ENCODE data around the gene AATK. TPM values are rescaled to one million over a fixed set of nuclear protein-coding genes. Genes with fewer than 3 reads are reported as not detected.
"Not testable (repeated sequence)": the region's sequence is repeated elsewhere in the genome, so short reads cannot be mapped to it uniquely, and the experiment has no call there.

AATK gene
- total RNA-seq, 1 experiment from 2014 or later = not detected

GRCh38 chr17:81081222-81082176 lies 84.5 kb downstream of the AATK start:
- no peaks in the 10 kb centered on the region for H3K27me3 Mint-ChIP-seq (ENCODE audit: unreplicated experiment)
- no peaks in the 10 kb centered on the region for H3K4me1 Mint-ChIP-seq (ENCODE audit: low read depth, unreplicated experiment)
- intact Hi-C loops (cut with micrococcal nuclease; ENCODE audit: unreplicated experiment) = no loop called here
- peaks cover 18% of the 10 kb centered on the region for H3K36me3 Mint-ChIP-seq (ENCODE audit: insufficient read depth, unreplicated experiment)
- no peak for DNase-seq
- CTCF ChIA-PET = no interaction called here
- TF ChIP-seq CTCF (IDR thresholded peaks at IDR 0.05; ENCODE audit: unreplicated experiment) = no peak
- no peak overlapping the region for H3K27ac Mint-ChIP-seq (ENCODE audit: unreplicated experiment)
- H3K9me3 Mint-ChIP-seq (ENCODE audit: low read depth, unreplicated experiment) = no peaks in the 10 kb centered on the region
- no TSS peak for BruUV-seq (replicated peaks)
- no peak overlapping the region for H3K4me3 Mint-ChIP-seq (ENCODE audit: low read depth, unreplicated experiment)

- no peak for TF ChIP-seq CTCF (IDR thresholded peaks at IDR 0.05; ENCODE audit: unreplicated experiment)
- no peak for DNase-seq
- BruUV-seq (replicated peaks) = no TSS peak
- intact Hi-C loops (cut with micrococcal nuclease; ENCODE audit: unreplicated experiment) = no loop called here
- Mint-ChIP-seq H3K4me1 (ENCODE audit: low read depth, unreplicated experiment) (no peaks in the 10 kb centered on the region), H3K27ac (ENCODE audit: unreplicated experiment) (no peak overlapping the region), H3K9me3 (ENCODE audit: low read depth, unreplicated experiment) (no peaks in the 10 kb centered on the region), H3K4me3 (ENCODE audit: low read depth, unreplicated experiment) (no peak overlapping the region), H3K27me3 (ENCODE audit: unreplicated experiment) (no peaks in the 10 kb centered on the region), H3K36me3 (ENCODE audit: insufficient read depth, unreplicated experiment) (peaks cover 18% of the 10 kb centered on the region)
- CTCF ChIA-PET = no interaction called here
Measured at GRCh38 chr17:81080019-81080418, 86.0 kb downstream of the AATK start.

GRCh38 chr17:81078026-81078913 lies 87.8 kb downstream of the AATK start:
- intact Hi-C loops (cut with micrococcal nuclease; ENCODE audit: unreplicated experiment); H3K4me3 Mint-ChIP-seq (ENCODE audit: low read depth, unreplicated experiment); H3K27me3 Mint-ChIP-seq (ENCODE audit: unreplicated experiment); H3K9me3 Mint-ChIP-seq (ENCODE audit: low read depth, unreplicated experiment); BruUV-seq (replicated peaks); H3K27ac Mint-ChIP-seq (ENCODE audit: unreplicated experiment); DNase-seq; CTCF ChIA-PET; H3K4me1 Mint-ChIP-seq (ENCODE audit: low read depth, unreplicated experiment): not testable (repeated sequence)
- H3K36me3 Mint-ChIP-seq (ENCODE audit: insufficient read depth, unreplicated experiment) = peaks cover 14% of the 10 kb centered on the region

- intact Hi-C loops (cut with micrococcal nuclease; ENCODE audit: unreplicated experiment) = no loop called here
- no TSS peak for BruUV-seq (replicated peaks)
- peaks cover 13% of the 10 kb centered on the region for H3K4me1 Mint-ChIP-seq (ENCODE audit: low read depth, unreplicated experiment)
- CTCF ChIA-PET = interaction anchor here (0.7 kb wide), 1 partner anchor 36 kb away, joined by 3 read pairs; no protein-coding TSS in a partner anchor
- TF ChIP-seq CTCF (IDR thresholded peaks at IDR 0.05; ENCODE audit: unreplicated experiment) = no peak
- H3K27me3 Mint-ChIP-seq (ENCODE audit: unreplicated experiment) = no peaks in the 10 kb centered on the region
- no peak overlapping the region for H3K4me3 Mint-ChIP-seq (ENCODE audit: low read depth, unreplicated experiment)
- H3K36me3 Mint-ChIP-seq (ENCODE audit: insufficient read depth, unreplicated experiment) = peaks cover 24% of the 10 kb centered on the region
- H3K27ac Mint-ChIP-seq (ENCODE audit: unreplicated experiment) = no peak overlapping the region
- no peaks in the 10 kb centered on the region for H3K9me3 Mint-ChIP-seq (ENCODE audit: low read depth, unreplicated experiment)
- DNase-seq = no peak
Measured at GRCh38 chr17:81076141-81076679, 89.8 kb downstream of the AATK start.
